HCT116 (cell line): ENCODE data around the gene SYNDIG1. TPM values are rescaled to one million over a fixed set of nuclear protein-coding genes. Genes with fewer than 3 reads are reported as not detected.

Experiments used
- ATAC-seq: fragments of 200-7000 bp; cut with Tn5 transposase; 2 replicates; pipeline ENCODE4 v1.9.1; 2020; ENCODE audit warnings: mild to moderate bottlenecking, moderate library complexity
- BruUV-seq: library from RNA; stranded (reverse); fragments of 400-500 nt; replicated peaks from 2 replicates; lab custom pipeline; 2021; lab: Mats Ljungman, UMichigan
- CTCF ChIA-PET: fragments of 300-600 bp; sonication (Branson Sonifier 250); formaldehyde crosslinking; loops from one replicate; lab custom pipeline; 2021; ENCODE audit warnings: antibody characterized with exemption; lab: Charles Lee
- POLR2A ChIA-PET: fragments of 300-600, 350-600 bp; sonication (Branson Sonifier 250); formaldehyde crosslinking; loops from one replicate; lab custom pipeline; 2021; ENCODE audit warnings: antibody characterized with exemption; lab: Charles Lee
- RAD21 ChIA-PET, 2 experiments: fragments of 300-600 bp; sonication (Branson Sonifier 250); formaldehyde crosslinking; loops; one replicate each; lab custom pipeline; 2023; ENCODE audit warnings: low total read pairs in 2 of 2; ENCODE audit not compliant: uncharacterized antibody in 2 of 2, unreplicated experiment in 2 of 2, low non-redundant PET in 1 of 2; lab: Charles Lee
- DNase-seq: peaks from one replicate; pipeline ENCODE4 v3.0.0-alpha.2; 2010; ENCODE audit warnings: low read depth, low spot score
- H2AFZ ChIP-seq: fragments of 200-600 bp; shearing (Covaris generic), sonication (generic); 2 replicates; pipeline ENCODE4 v1.6.1; 2017; ENCODE audit warnings: low read depth, mixed run types, mixed read lengths, antibody characterized with exemption, low read length; ENCODE audit not compliant: poor library complexity, severe bottlenecking
- H3K27ac ChIP-seq: 2 replicates; pipeline ENCODE4 v1.5.1; 2012; ENCODE audit warnings: low read depth, low read length
- H3K27me3 ChIP-seq: fragments of 200-600 bp; sonication (generic); 2 replicates; pipeline ENCODE4 v1.6.1; 2016; ENCODE audit warnings: mixed run types, low read length, mixed read lengths; ENCODE audit not compliant: insufficient read depth
- H3K36me3 ChIP-seq, 2 experiments: fragments of 200-500 bp in 1 of 2; fragments of 200-600 bp in 1 of 2; sonication (Bioruptor generic) in 1 of 2; sonication (generic) in 1 of 2; 2 replicates each; pipeline versions ENCODE4 v1.5.1 to v1.6.1; 2014 to 2016; ENCODE audit warnings: low read length in 2 of 2, inconsistent platforms in 1 of 2, mixed read lengths in 1 of 2, mixed run types in 1 of 2; ENCODE audit not compliant: insufficient read depth in 2 of 2, control insufficient read depth in 1 of 2
- H3K4me1 ChIP-seq, 2 experiments: fragments of 200-600 bp in 1 of 2; sonication (generic) in 1 of 2; 2 replicates each; pipeline versions ENCODE4 v1.5.1 to v1.6.1; 2012 to 2017; ENCODE audit warnings: low read length in 2 of 2, inconsistent platforms in 1 of 2, mild to moderate bottlenecking in 1 of 2, mixed read lengths in 1 of 2, mixed run types in 1 of 2, moderate library complexity in 1 of 2; ENCODE audit not compliant: insufficient read depth in 2 of 2, control insufficient read depth in 1 of 2
- H3K4me2 ChIP-seq: fragments of 200-600 bp; sonication (generic); 2 replicates; pipeline ENCODE4 v1.6.1; 2017; ENCODE audit warnings: mixed run types, low read length, mixed read lengths
- H3K4me3 ChIP-seq, 2 experiments: fragments of 200-600 bp in 1 of 2; sonication (generic) in 1 of 2; replicated peaks in 1 of 2; 2 replicates each; pipeline ENCODE4 v1.5.1; 2011 to 2016; ENCODE audit warnings: low read length in 2 of 2, control low read depth in 1 of 2, low read depth in 1 of 2, mild to moderate bottlenecking in 1 of 2, mixed read lengths in 1 of 2, mixed run types in 1 of 2
- H3K79me2 ChIP-seq: fragments of 200-600 bp; sonication (generic); 2 replicates; pipeline ENCODE4 v1.6.1; 2017; ENCODE audit warnings: mild to moderate bottlenecking, mixed run types, low read length, moderate library complexity, mixed read lengths; ENCODE audit not compliant: insufficient read depth
- H3K9ac ChIP-seq: fragments of 200-600 bp; sonication (generic); 2 replicates; pipeline ENCODE4 v1.6.1; 2016; ENCODE audit warnings: low read length, mixed read lengths
- H3K9me2 ChIP-seq: fragments of 200-600 bp; sonication (generic), shearing (Covaris generic); 2 replicates; pipeline ENCODE4 v1.6.1; 2017; ENCODE audit warnings: mixed run types, mild to moderate bottlenecking, moderate library complexity; ENCODE audit not compliant: insufficient read depth
- H3K9me3 ChIP-seq, 2 experiments: fragments of 200-500 bp in 1 of 2; fragments of 200-600 bp in 1 of 2; sonication (Bioruptor generic) in 1 of 2; sonication (generic) in 1 of 2; 2 replicates each; pipeline ENCODE4 v1.6.1; 2014 to 2017; ENCODE audit warnings: low read length in 2 of 2, mixed read lengths in 2 of 2, inconsistent platforms in 1 of 2, low read depth in 1 of 2, mild to moderate bottlenecking in 1 of 2, mixed run types in 1 of 2, moderate library complexity in 1 of 2; ENCODE audit not compliant: control insufficient read depth in 1 of 2, insufficient read depth in 1 of 2
- H4K20me1 ChIP-seq: fragments of 200-600 bp; sonication (generic), shearing (Covaris generic); 2 replicates; pipeline ENCODE4 v1.6.1; 2017; ENCODE audit warnings: mixed run types, mild to moderate bottlenecking, moderate library complexity; ENCODE audit not compliant: insufficient read depth
- CBX3 ChIP-seq: IDR thresholded peaks from 2 replicates; pipeline ENCODE4 v1.6.1; 2012; ENCODE audit warnings: low read depth
- CEBPB ChIP-seq: IDR thresholded peaks from 2 replicates; pipeline ENCODE4 v1.6.1; 2012; ENCODE audit warnings: low read depth
- ELF1 ChIP-seq: IDR thresholded peaks from 2 replicates; pipeline ENCODE4 v1.6.1; 2012; ENCODE audit warnings: low read depth, borderline replicate concordance
- EZH2 ChIP-seq: fragments of 200-600 bp; sonication (generic); IDR thresholded peaks from 2 replicates; pipeline ENCODE4 v1.6.1; 2017; ENCODE audit warnings: antibody characterized with exemption, mixed run types
- EZH2phosphoT487 ChIP-seq: fragments of 200-600 bp; IDR thresholded peaks from 2 replicates; pipeline ENCODE4 v1.6.1; 2018; ENCODE audit warnings: antibody characterized with exemption, borderline replicate concordance
- FOSL1 ChIP-seq: IDR thresholded peaks from 2 replicates; pipeline ENCODE4 v1.6.1; 2012; ENCODE audit warnings: low read depth
- JUND ChIP-seq: IDR thresholded peaks from 2 replicates; pipeline ENCODE4 v1.6.1; 2012
- POLR2A ChIP-seq: IDR thresholded peaks from 2 replicates; pipeline ENCODE4 v1.7.0; 2011; ENCODE audit warnings: borderline replicate concordance; ENCODE audit not compliant: insufficient read depth, insufficient read length; ENCODE audit errors: extremely low read depth
- POLR2AphosphoS5 ChIP-seq: IDR thresholded peaks from 2 replicates; pipeline ENCODE4 v1.6.1; 2011; ENCODE audit warnings: mild to moderate bottlenecking, low read depth, low read length, moderate library complexity
- RAD21 ChIP-seq: IDR thresholded peaks from 2 replicates; pipeline ENCODE4 v1.6.1; 2012; ENCODE audit warnings: low read depth, mild to moderate bottlenecking
- SIN3A ChIP-seq: IDR thresholded peaks from 2 replicates; pipeline ENCODE4 v1.6.1; 2012; ENCODE audit warnings: low read depth
- SP1 ChIP-seq: IDR thresholded peaks from 2 replicates; pipeline ENCODE4 v1.6.1; 2012; ENCODE audit warnings: low read depth
- TCF7L2 ChIP-seq: IDR thresholded peaks from 2 replicates; pipeline ENCODE4 v1.7.0; 2011; ENCODE audit warnings: borderline replicate concordance, inconsistent platforms; ENCODE audit not compliant: insufficient read depth, insufficient read length; ENCODE audit errors: extremely low read depth
- YY1 ChIP-seq: IDR thresholded peaks from 2 replicates; pipeline ENCODE4 v1.6.1; 2011; ENCODE audit warnings: low read length, low read depth, moderate library complexity, mild to moderate bottlenecking; ENCODE audit not compliant: insufficient replicate concordance; ENCODE audit errors: extremely low read depth
- ZFX ChIP-seq: fragments of 450-650 bp; IDR thresholded peaks from 2 replicates; pipeline ENCODE4 v1.6.1; 2017
- ZNF274 ChIP-seq: fragments of 200-500 bp; sonication (Bioruptor generic); IDR thresholded peaks from 2 replicates; pipeline ENCODE4 v1.6.1; 2014; ENCODE audit warnings: mild to moderate bottlenecking, low read depth, low read length, inconsistent platforms
- intact Hi-C: fragments of 100-400 bp; cut with micrococcal nuclease; formaldehyde crosslinking; loops from 2 replicates; pipeline ENCODE4 v1.10.0; 2022
- total RNA-seq: library from RNA; stranded (reverse); gene quantifications from one replicate; pipeline ENCODE4 v1.2.1, GENCODE V29; 2021; ENCODE audit not compliant: unreplicated experiment
- TF ChIP-seq, protein P1 (sequence below), 3 experiments: fragments of 200-600 bp in 1 of 3; sonication (generic) in 1 of 3; IDR thresholded peaks in 2 of 3; conservative IDR thresholded peaks in 1 of 3; 2 replicates each; pipeline ENCODE4 v1.5.1; 2012 to 2017; ENCODE audit warnings: low read depth in 2 of 3, low read length in 2 of 3, antibody characterized with exemption in 1 of 3, borderline replicate concordance in 1 of 3, control low read depth in 1 of 3, mild to moderate bottlenecking in 1 of 3, mixed read lengths in 1 of 3, mixed run types in 1 of 3, moderate library complexity in 1 of 3; ENCODE audit not compliant: insufficient read depth in 1 of 3
- TF ChIP-seq, protein P2 (sequence below): IDR thresholded peaks from 2 replicates; pipeline ENCODE4 v1.6.1; 2012
- TF ChIP-seq, protein P3 (sequence below): IDR thresholded peaks from 2 replicates; pipeline ENCODE4 v1.6.1; 2011; ENCODE audit warnings: mild to moderate bottlenecking, low read length, moderate library complexity; ENCODE audit not compliant: insufficient replicate concordance; ENCODE audit errors: extremely low read depth
- TF ChIP-seq, protein P4 (sequence below): IDR thresholded peaks from 2 replicates; pipeline ENCODE4 v1.6.1; 2012

SYNDIG1 gene
- total RNA-seq, 1 experiment from 2014 or later = not detected

DNA sequence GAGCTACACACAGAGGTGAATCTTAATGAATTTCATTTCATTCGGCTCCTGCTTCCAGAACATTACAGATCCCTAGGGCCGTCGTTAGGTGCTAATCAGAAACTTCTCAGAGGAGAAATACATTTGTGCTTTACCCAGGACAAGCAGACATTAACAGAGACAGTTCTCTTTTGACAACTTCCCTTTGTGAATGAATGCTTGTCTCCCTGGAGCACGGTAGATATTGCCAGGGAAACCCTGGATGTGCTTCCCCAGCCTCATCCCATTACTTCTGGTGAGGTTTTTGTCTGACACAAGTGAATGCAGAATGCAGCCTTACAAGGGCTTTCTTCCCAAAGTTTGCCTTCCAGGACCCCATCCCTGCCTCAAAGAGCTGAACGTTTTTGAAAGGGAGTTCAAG is 105.4 kb downstream of the SYNDIG1 start:
- TF ChIP-seq EZH2 = no peak
- TF ChIP-seq, protein P1, sequence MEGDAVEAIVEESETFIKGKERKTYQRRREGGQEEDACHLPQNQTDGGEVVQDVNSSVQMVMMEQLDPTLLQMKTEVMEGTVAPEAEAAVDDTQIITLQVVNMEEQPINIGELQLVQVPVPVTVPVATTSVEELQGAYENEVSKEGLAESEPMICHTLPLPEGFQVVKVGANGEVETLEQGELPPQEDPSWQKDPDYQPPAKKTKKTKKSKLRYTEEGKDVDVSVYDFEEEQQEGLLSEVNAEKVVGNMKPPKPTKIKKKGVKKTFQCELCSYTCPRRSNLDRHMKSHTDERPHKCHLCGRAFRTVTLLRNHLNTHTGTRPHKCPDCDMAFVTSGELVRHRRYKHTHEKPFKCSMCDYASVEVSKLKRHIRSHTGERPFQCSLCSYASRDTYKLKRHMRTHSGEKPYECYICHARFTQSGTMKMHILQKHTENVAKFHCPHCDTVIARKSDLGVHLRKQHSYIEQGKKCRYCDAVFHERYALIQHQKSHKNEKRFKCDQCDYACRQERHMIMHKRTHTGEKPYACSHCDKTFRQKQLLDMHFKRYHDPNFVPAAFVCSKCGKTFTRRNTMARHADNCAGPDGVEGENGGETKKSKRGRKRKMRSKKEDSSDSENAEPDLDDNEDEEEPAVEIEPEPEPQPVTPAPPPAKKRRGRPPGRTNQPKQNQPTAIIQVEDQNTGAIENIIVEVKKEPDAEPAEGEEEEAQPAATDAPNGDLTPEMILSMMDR (IDR thresholded peaks at IDR 0.05 in 2 of 3, conservative IDR thresholded peaks at IDR 0.05 in 1 of 3; ENCODE audit: borderline replicate concordance in 1 of 3, insufficient read depth in 1 of 3, low read depth in 2 of 3, low read length in 2 of 3) = no peak
- no peak for TF ChIP-seq POLR2AphosphoS5
- TF ChIP-seq, protein P2, sequence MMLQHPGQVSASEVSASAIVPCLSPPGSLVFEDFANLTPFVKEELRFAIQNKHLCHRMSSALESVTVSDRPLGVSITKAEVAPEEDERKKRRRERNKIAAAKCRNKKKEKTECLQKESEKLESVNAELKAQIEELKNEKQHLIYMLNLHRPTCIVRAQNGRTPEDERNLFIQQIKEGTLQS = no peak
- TF ChIP-seq, protein P3, sequence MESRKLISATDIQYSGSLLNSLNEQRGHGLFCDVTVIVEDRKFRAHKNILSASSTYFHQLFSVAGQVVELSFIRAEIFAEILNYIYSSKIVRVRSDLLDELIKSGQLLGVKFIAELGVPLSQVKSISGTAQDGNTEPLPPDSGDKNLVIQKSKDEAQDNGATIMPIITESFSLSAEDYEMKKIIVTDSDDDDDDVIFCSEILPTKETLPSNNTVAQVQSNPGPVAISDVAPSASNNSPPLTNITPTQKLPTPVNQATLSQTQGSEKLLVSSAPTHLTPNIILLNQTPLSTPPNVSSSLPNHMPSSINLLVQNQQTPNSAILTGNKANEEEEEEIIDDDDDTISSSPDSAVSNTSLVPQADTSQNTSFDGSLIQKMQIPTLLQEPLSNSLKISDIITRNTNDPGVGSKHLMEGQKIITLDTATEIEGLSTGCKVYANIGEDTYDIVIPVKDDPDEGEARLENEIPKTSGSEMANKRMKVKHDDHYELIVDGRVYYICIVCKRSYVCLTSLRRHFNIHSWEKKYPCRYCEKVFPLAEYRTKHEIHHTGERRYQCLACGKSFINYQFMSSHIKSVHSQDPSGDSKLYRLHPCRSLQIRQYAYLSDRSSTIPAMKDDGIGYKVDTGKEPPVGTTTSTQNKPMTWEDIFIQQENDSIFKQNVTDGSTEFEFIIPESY = no peak
- no peak for TF ChIP-seq JUND
- TF ChIP-seq ZFX = no peak
- no peak for TF ChIP-seq SP1
- no peak for TF ChIP-seq FOSL1
- no peak for TF ChIP-seq YY1
- TF ChIP-seq EZH2phosphoT487 = no peak
- no peak for TF ChIP-seq CBX3
- no peak for TF ChIP-seq CEBPB
- TF ChIP-seq RAD21 = no peak
- no peak for TF ChIP-seq SIN3A
- no peak for TF ChIP-seq ZNF274
- no peak for TF ChIP-seq ELF1
- TF ChIP-seq POLR2A = no peak
- no peak for TF ChIP-seq TCF7L2
- TF ChIP-seq, protein P4, sequence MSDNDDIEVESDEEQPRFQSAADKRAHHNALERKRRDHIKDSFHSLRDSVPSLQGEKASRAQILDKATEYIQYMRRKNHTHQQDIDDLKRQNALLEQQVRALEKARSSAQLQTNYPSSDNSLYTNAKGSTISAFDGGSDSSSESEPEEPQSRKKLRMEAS = no peak
- CTCF ChIA-PET = no interaction called here
- POLR2A ChIA-PET = no interaction called here
- no TSS peak for BruUV-seq
- no peaks in the 10 kb centered on the region for H3K36me3 ChIP-seq
- H3K79me2 ChIP-seq = no peaks in the 10 kb centered on the region
- DNase-seq (no peak), ATAC-seq (no peak)
- H2AFZ ChIP-seq = no peak overlapping the region
- H3K4me1 ChIP-seq = no peaks in the 10 kb centered on the region
- no peaks in the 10 kb centered on the region for H3K9me3 ChIP-seq
- no peak overlapping the region for H3K4me2 ChIP-seq
- RAD21 ChIA-PET = no interaction called here
- H3K4me3 ChIP-seq = no peak overlapping the region
- no peak overlapping the region for H3K9ac ChIP-seq
- no peaks in the 10 kb centered on the region for H4K20me1 ChIP-seq
- no peak overlapping the region for H3K27ac ChIP-seq
- intact Hi-C loops = no loop called here
- peaks cover 29% of the 10 kb centered on the region for H3K27me3 ChIP-seq
- no peaks in the 10 kb centered on the region for H3K9me2 ChIP-seq
